Neuron (in vitro differentiated cells): Measurements from ENCODE around the gene PRR5.
"Not testable (repeated sequence)": the region's sequence is repeated elsewhere in the genome, so short reads cannot be mapped to it uniquely, and the experiment has no call there.

Experiments used
- H2AFZ ChIP-seq: one replicate; pipeline ENCODE4 v1.6.1; 2013; ENCODE audit warnings: low read depth, mild to moderate bottlenecking, inconsistent platforms, low read length, moderate library complexity
- H3K27me3 ChIP-seq: one replicate; pipeline ENCODE4 v1.6.1; 2013; ENCODE audit warnings: low read length; ENCODE audit not compliant: insufficient read depth
- H3K36me3 ChIP-seq: one replicate; pipeline ENCODE4 v1.6.1; 2013; ENCODE audit warnings: low read length; ENCODE audit not compliant: insufficient read depth
- H3K4me1 ChIP-seq: one replicate; pipeline ENCODE4 v1.6.1; 2013; ENCODE audit warnings: low read length; ENCODE audit not compliant: insufficient read depth
- H3K4me3 ChIP-seq: 2 replicates; pipeline ENCODE4 v1.5.1; 2013; ENCODE audit warnings: mild to moderate bottlenecking, low read length, moderate library complexity
- H3K9me3 ChIP-seq: one replicate; pipeline ENCODE4 v1.6.1; 2013; ENCODE audit warnings: low read length

PRR5 gene

GRCh38 chr22:44732661-44733060, 30.7 kb downstream of the PRR5 start:
- no peaks in the 10 kb centered on the region for H3K9me3 ChIP-seq
- H2AFZ ChIP-seq: no peak overlapping the region
- no peaks in the 10 kb centered on the region for H3K27me3 ChIP-seq
- H3K4me3 ChIP-seq: no peak overlapping the region
- no peaks in the 10 kb centered on the region for H3K36me3 ChIP-seq
- H3K4me1 ChIP-seq: peaks cover 10% of the 10 kb centered on the region

- Histone ChIP-seq H3K36me3 (no peaks in the 10 kb centered on the region), H3K27me3 (peaks cover 4% of the 10 kb centered on the region), H3K4me1 (peaks cover 10% of the 10 kb centered on the region), H3K4me3 (no peak overlapping the region), H2AFZ (no peak overlapping the region), H3K9me3 (no peaks in the 10 kb centered on the region)
Observed at GRCh38 chr22:44733426-44734106, 31.6 kb downstream of the PRR5 start.

GRCh38 chr22:44734278-44734677, 32.3 kb downstream of the PRR5 start:
- peaks cover 4% of the 10 kb centered on the region for H3K27me3 ChIP-seq
- no peak overlapping the region for H2AFZ ChIP-seq
- no peaks in the 10 kb centered on the region for H3K36me3 ChIP-seq
- peaks cover 10% of the 10 kb centered on the region for H3K4me1 ChIP-seq
- no peaks in the 10 kb centered on the region for H3K9me3 ChIP-seq
- H3K4me3 ChIP-seq: no peak overlapping the region

- Histone ChIP-seq H3K4me1 (peaks cover 6% of the 10 kb centered on the region), H3K4me3 (no peak overlapping the region), H3K9me3 (no peaks in the 10 kb centered on the region), H3K27me3 (peaks cover 4% of the 10 kb centered on the region), H2AFZ (no peak overlapping the region), H3K36me3 (no peaks in the 10 kb centered on the region)
Observed at GRCh38 chr22:44734801-44735517, 33.0 kb downstream of the PRR5 start.

- Histone ChIP-seq H3K4me1 (no peaks in the 10 kb centered on the region), H2AFZ (no peak overlapping the region), H3K36me3 (no peaks in the 10 kb centered on the region), H3K27me3 (peaks cover 4% of the 10 kb centered on the region), H3K4me3 (no peak overlapping the region), H3K9me3 (no peaks in the 10 kb centered on the region)
Observed at GRCh38 chr22:44735518-44736428, 33.8 kb downstream of the PRR5 start.

- H3K9me3 ChIP-seq: no peaks in the 10 kb centered on the region
- H2AFZ ChIP-seq: no peak overlapping the region
- no peaks in the 10 kb centered on the region for H3K36me3 ChIP-seq
- H3K4me3 ChIP-seq: no peak overlapping the region
- no peaks in the 10 kb centered on the region for H3K4me1 ChIP-seq
- H3K27me3 ChIP-seq: peaks cover 4% of the 10 kb centered on the region
Observed at GRCh38 chr22:44736581-44737405, 34.8 kb downstream of the PRR5 start.

- H3K9me3 ChIP-seq: no peaks in the 10 kb centered on the region
- H3K4me1 ChIP-seq: no peaks in the 10 kb centered on the region
- H2AFZ ChIP-seq: no peak overlapping the region
- H3K36me3 ChIP-seq: no peaks in the 10 kb centered on the region
- peaks cover 4% of the 10 kb centered on the region for H3K27me3 ChIP-seq
- H3K4me3 ChIP-seq: no peak overlapping the region
Observed at GRCh38 chr22:44737406-44738346, 35.7 kb downstream of the PRR5 start.

- H3K4me3 ChIP-seq: no peak overlapping the region
- no peak overlapping the region for H2AFZ ChIP-seq
- no peaks in the 10 kb centered on the region for H3K4me1 ChIP-seq
- no peaks in the 10 kb centered on the region for H3K9me3 ChIP-seq
- peaks cover 4% of the 10 kb centered on the region for H3K27me3 ChIP-seq
- H3K36me3 ChIP-seq: no peaks in the 10 kb centered on the region
Observed at GRCh38 chr22:44738347-44738715, 36.3 kb downstream of the PRR5 start.

- Histone ChIP-seq H3K4me1 (no peaks in the 10 kb centered on the region), H3K36me3 (no peaks in the 10 kb centered on the region), H3K27me3 (peaks cover 4% of the 10 kb centered on the region), H3K4me3 (no peak overlapping the region), H3K9me3 (no peaks in the 10 kb centered on the region), H2AFZ (no peak overlapping the region)
Observed at GRCh38 chr22:44739024-44739423, 37.0 kb downstream of the PRR5 start.

- H2AFZ ChIP-seq, H3K4me1 ChIP-seq, H3K9me3 ChIP-seq, H3K4me3 ChIP-seq, H3K27me3 ChIP-seq, H3K36me3 ChIP-seq: not testable (repeated sequence)
Observed at GRCh38 chr22:44739666-44740065, 37.7 kb downstream of the PRR5 start.

- no peaks in the 10 kb centered on the region for H3K36me3 ChIP-seq
- no peak overlapping the region for H2AFZ ChIP-seq
- no peak overlapping the region for H3K4me3 ChIP-seq
- no peaks in the 10 kb centered on the region for H3K9me3 ChIP-seq
- H3K27me3 ChIP-seq: peaks cover 4% of the 10 kb centered on the region
- H3K4me1 ChIP-seq: no peaks in the 10 kb centered on the region
Observed at GRCh38 chr22:44740307-44740706, 38.3 kb downstream of the PRR5 start.

- Histone ChIP-seq H3K27me3 (peaks cover 13% of the 10 kb centered on the region), H3K36me3 (no peaks in the 10 kb centered on the region), H3K9me3 (no peaks in the 10 kb centered on the region), H2AFZ (no peak overlapping the region), H3K4me3 (no peak overlapping the region), H3K4me1 (peaks cover 8% of the 10 kb centered on the region)
Observed at GRCh38 chr22:44741929-44742328, 39.9 kb downstream of the PRR5 start.
